ENCODE data around the gene KLHL5. TPM values are rescaled to one million over a fixed set of nuclear protein-coding genes. Genes with fewer than 3 reads are reported as not detected.

KLHL5 gene
- polyA plus RNA-seq, 1 experiment: 77.4 TPM

DNA sequence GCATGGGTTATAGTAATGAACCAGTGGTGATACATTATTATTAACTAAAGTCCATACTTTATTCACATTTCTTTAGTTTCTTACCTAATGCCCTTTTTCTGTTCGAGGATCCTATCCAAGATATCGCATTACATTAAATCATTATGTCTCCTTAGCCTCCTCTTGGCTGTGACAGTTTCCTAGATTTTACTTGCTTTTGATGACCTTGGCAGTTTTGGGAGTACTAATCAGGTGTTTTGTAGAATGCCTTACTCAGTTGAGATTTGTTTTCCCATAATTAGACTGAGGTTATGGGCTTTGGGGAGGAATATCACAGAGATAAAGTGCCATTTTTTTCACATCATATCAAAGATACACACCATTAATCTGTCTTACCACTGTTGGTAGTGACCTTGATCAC, 5.0 kb downstream of the KLHL5 start:
- CTCF ChIA-PET: no interaction called here
- no peaks in the 10 kb centered on the region for H3K27me3 ChIP-seq (ENCODE audit: control insufficient read depth, insufficient read depth, low read length)
- no peaks in the 10 kb centered on the region for H3K36me3 ChIP-seq (ENCODE audit: control insufficient read depth, insufficient read depth, low read length)
- no peak for DNase-seq (ENCODE audit: low read depth)
- TF ChIP-seq, protein P1, sequence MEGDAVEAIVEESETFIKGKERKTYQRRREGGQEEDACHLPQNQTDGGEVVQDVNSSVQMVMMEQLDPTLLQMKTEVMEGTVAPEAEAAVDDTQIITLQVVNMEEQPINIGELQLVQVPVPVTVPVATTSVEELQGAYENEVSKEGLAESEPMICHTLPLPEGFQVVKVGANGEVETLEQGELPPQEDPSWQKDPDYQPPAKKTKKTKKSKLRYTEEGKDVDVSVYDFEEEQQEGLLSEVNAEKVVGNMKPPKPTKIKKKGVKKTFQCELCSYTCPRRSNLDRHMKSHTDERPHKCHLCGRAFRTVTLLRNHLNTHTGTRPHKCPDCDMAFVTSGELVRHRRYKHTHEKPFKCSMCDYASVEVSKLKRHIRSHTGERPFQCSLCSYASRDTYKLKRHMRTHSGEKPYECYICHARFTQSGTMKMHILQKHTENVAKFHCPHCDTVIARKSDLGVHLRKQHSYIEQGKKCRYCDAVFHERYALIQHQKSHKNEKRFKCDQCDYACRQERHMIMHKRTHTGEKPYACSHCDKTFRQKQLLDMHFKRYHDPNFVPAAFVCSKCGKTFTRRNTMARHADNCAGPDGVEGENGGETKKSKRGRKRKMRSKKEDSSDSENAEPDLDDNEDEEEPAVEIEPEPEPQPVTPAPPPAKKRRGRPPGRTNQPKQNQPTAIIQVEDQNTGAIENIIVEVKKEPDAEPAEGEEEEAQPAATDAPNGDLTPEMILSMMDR (IDR thresholded peaks at IDR 0.05; ENCODE audit: insufficient read depth, low read depth, low read length): no peak
- H3K4me3 ChIP-seq (ENCODE audit: low read depth, low read length): no peak overlapping the region
- POLR2A ChIA-PET: no interaction called here

DNA sequence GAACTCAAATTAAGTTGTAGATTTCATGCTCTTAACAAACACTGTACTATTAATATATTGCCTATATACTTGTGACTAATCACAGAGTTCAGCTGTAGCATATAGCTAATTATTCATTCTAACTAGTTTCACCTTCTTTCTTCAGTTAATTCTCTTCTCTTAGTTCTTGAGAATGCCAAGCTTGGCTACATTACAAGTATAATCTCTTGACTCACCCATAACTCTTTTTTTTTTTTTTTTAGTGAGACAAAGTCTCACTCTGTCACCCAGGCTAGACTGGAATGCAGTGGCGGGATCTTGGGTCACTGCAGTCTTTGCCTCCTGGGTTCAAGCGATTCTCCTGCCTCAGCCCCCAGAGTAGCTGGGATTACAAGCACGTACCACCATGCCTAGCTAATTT, 5.4 kb downstream of the KLHL5 start:
- DNase-seq (ENCODE audit: low read depth): no peak
- ChIA-PET POLR2A (interaction anchor here (0.7 kb wide), 1 partner anchor 197 kb away, joined by 9 read pairs; no protein-coding TSS in a partner anchor), CTCF (no interaction called here)

DNA sequence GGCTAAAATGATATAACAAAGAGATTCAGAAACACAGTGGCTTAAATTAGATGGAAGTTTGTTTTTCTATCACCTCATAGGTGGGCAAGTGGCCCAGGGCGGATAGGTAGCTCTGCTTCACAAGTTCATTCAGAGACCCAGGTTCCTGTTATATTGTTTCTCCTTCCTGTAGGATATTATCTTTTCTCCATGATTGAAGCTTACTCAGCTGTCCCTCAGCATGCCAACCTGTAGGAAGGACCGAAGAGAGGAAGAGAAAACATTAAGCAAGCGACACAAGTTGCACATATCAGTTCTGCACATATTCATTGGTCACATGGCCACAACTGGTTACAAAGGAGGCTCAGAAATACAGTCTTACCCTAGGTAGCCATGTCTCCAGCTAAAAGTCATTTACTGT, 6.9 kb downstream of the KLHL5 start:
- CTCF ChIA-PET: no interaction called here
- Histone ChIP-seq H3K36me3 (ENCODE audit: control insufficient read depth, insufficient read depth, low read length) (no peaks in the 10 kb centered on the region), H3K27me3 (ENCODE audit: control insufficient read depth, insufficient read depth, low read length) (no peaks in the 10 kb centered on the region), H3K4me3 (ENCODE audit: low read depth, low read length) (no peak overlapping the region)
- TF ChIP-seq, protein P1 (IDR thresholded peaks at IDR 0.05; ENCODE audit: insufficient read depth, low read depth, low read length): no peak
- no peak for DNase-seq (ENCODE audit: low read depth)
- POLR2A ChIA-PET: no interaction called here

More for the DNA sequence above, 5.4 kb downstream of the KLHL5 start:
- TF ChIP-seq, protein P1 (IDR thresholded peaks at IDR 0.05; ENCODE audit: insufficient read depth, low read depth, low read length): no peak
- no peaks in the 10 kb centered on the region for H3K36me3 ChIP-seq (ENCODE audit: control insufficient read depth, insufficient read depth, low read length)
- no peaks in the 10 kb centered on the region for H3K27me3 ChIP-seq (ENCODE audit: control insufficient read depth, insufficient read depth, low read length)
- no peak overlapping the region for H3K4me3 ChIP-seq (ENCODE audit: low read depth, low read length)

DNA sequence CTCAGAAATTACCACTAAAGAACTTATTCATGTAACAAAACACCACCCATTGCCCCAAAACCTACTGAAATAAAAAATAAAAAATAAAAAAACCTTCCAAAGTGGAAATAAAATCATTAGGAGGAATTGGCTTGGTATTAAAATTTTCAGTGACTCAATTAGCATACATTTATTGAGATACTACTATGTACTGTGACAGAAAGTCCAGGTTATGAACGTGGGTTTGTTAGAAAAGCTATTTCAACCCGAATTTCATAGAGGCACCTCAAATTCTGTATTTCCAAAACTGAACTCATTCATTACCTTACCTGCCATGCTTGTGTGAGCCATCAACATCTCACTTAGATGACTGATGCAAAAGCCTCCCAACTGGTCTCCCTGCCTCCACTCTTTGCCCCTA, 16.8 kb downstream of the KLHL5 start:
- ChIA-PET POLR2A (no interaction called here), CTCF (interaction anchor here (0.9 kb wide), 1 partner anchor 23 kb away, joined by 3 read pairs; no protein-coding TSS in a partner anchor)
- DNase-seq (ENCODE audit: low read depth): no peak
- TF ChIP-seq, protein P1 (IDR thresholded peaks at IDR 0.05; ENCODE audit: insufficient read depth, low read depth, low read length): no peak
- H3K4me3 ChIP-seq (ENCODE audit: low read depth, low read length): no peak overlapping the region
- H3K36me3 ChIP-seq (ENCODE audit: control insufficient read depth, insufficient read depth, low read length): no peaks in the 10 kb centered on the region
- no peaks in the 10 kb centered on the region for H3K27me3 ChIP-seq (ENCODE audit: control insufficient read depth, insufficient read depth, low read length)

DNA sequence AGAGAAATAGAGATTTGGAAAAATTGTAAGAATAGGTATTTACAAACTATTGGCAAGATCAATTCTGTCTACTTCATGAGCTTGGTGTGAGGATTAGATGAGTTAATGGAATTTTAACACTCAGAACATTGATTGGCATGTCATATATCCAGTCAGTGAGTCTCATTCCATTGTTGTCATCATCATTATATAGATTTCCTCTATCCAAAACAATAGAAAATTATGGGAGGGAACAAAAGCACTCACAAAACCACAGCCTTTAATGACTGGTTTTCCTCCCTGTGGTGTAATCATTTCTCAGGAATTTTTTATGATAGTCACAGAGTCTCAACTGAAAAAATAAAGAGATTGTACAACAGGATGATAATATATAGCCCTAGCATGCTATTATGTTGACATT, 21.1 kb downstream of the KLHL5 start:
- Histone ChIP-seq H3K36me3 (ENCODE audit: control insufficient read depth, insufficient read depth, low read length) (no peaks in the 10 kb centered on the region), H3K4me3 (ENCODE audit: low read depth, low read length) (no peak overlapping the region), H3K27me3 (ENCODE audit: control insufficient read depth, insufficient read depth, low read length) (no peaks in the 10 kb centered on the region)
- ChIA-PET POLR2A (no interaction called here), CTCF (no interaction called here)
- TF ChIP-seq, protein P1 (IDR thresholded peaks at IDR 0.05; ENCODE audit: insufficient read depth, low read depth, low read length): no peak
- no peak for DNase-seq (ENCODE audit: low read depth)
